HG03064 (cell line): ENCODE measurements around the gene IGLL1.
"Not testable (repeated sequence)": the region's sequence is repeated elsewhere in the genome, so short reads cannot be mapped to it uniquely, and the experiment has no call there.

ENCODE experiments used
- ATAC-seq: cut with Tn5 transposase; IDR thresholded peaks from one replicate; pipeline ENCODE4 v1.9.1; 2021; ENCODE audit warnings: low read depth; ENCODE audit not compliant: unreplicated experiment

IGLL1 gene

GRCh38 chr22:23543506-23544000, 36.5 kb downstream of the IGLL1 start:
- not testable (repeated sequence) for ATAC-seq

DNA sequence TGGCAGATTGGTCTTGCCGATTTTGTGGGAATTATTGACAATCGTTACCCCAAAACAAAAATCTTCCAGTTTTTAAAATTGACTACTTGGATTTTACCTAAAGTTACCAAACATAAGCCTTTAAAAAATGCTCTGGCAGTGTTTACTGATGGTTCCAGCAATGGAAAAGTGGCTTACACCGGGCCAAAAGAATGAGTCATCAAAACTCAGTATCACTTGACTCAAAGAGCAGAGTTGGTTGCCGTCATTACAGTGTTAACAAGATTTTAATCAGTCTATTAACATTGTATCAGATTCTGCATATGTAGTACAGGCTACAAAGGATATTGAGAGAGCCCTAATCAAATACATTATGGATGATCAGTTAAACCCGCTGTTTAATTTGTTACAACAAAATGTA, 37.2 kb downstream of the IGLL1 start:
- ATAC-seq = no peak

DNA sequence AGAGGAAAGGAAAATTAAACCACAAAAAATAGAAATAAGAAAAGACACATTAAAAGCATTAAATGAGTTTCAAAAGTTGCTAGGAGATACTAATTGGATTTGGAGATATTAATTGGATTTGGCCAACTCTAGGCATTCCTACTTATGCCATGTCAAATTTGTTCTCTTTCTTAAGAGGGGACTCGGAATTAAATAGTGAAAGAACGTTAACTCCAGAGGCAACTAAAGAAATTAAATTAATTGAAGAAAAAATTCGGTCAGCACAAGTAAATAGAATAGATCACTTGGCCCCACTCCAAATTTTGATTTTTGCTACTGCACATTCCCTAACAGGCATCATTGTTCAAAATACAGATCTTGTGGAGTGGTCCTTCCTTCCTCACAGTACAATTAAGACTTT, 37.7 kb downstream of the IGLL1 start:
- ATAC-seq = not testable (repeated sequence)

DNA sequence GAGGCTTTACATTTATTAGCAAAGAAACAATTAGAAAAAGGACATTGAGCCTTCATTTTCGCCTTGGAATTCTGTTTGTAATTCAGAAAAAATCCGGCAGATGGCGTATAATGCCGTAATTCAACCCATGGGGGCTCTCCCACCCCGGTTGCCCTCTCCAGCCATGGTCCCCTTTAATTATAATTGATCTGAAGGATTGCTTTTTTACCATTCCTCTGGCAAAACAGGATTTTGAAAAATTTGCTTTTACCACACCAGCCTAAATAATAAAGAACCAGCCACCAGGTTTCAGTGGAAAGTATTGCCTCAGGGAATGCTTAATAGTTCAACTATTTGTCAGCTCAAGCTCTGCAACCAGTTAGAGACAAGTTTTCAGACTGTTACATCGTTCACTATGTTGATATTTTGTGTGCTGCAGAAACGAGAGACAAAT, 38.2 kb downstream of the IGLL1 start:
- not testable (repeated sequence) for ATAC-seq

GRCh38 chr22:23540837-23541236, 39.3 kb downstream of the IGLL1 start:
- ATAC-seq = not testable (repeated sequence)

GRCh38 chr22:23539839-23540198, 40.3 kb downstream of the IGLL1 start:
- ATAC-seq = not testable (repeated sequence)

DNA sequence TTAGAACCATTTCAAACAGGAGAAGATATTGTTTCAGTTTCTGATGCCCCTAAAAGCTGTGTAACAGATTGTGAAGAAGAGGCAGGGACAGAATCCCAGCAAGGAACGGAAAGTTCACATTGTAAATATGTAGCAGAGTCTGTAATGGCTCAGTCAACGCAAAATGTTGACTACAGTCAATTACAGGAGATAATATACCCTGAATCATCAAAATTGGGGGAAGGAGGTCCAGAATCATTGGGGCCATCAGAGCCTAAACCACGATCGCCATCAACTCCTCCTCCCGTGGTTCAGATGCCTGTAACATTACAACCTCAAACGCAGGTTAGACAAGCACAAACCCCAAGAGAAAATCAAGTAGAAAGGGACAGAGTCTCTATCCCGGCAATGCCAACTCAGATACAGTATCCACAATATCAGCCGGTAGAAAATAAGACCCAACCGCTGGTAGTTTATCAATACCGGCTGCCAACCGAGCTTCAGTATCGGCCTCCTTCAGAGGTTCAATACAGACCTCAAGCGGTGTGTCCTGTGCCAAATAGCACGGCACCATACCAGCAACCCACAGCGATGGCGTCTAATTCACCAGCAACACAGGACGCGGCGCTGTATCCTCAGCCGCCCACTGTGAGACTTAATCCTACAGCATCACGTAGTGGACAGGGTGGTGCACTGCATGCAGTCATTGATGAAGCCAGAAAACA, 40.8 kb downstream of the IGLL1 start:
- no peak for ATAC-seq

GRCh38 chr22:23538696-23539030, 41.4 kb downstream of the IGLL1 start:
- not testable (repeated sequence) for ATAC-seq

GRCh38 chr22:23537830-23538695, 42.0 kb downstream of the IGLL1 start:
- ATAC-seq = not testable (repeated sequence)

DNA sequence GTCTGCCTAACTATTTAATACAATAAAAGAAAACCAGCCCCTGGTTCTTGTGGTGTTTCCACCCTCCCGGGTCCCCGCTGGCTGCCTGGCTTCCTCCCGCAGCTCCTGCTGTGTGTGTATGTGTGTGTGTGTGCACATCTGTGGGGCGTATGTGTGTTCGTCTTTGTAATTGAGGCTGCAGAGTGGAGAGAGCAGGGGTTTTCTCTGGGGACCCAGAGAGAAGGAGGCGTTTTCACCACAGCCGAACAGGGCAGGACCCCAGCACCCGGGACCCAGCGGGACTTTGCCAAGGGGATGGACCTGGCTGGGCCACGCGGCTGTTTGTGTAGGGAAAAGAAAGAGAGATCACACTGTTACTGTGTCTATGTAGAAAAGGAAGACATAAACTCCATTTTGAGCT, 42.7 kb downstream of the IGLL1 start:
- no peak for ATAC-seq

GRCh38 chr22:23536821-23537345, 43.2 kb downstream of the IGLL1 start:
- ATAC-seq = no peak

DNA sequence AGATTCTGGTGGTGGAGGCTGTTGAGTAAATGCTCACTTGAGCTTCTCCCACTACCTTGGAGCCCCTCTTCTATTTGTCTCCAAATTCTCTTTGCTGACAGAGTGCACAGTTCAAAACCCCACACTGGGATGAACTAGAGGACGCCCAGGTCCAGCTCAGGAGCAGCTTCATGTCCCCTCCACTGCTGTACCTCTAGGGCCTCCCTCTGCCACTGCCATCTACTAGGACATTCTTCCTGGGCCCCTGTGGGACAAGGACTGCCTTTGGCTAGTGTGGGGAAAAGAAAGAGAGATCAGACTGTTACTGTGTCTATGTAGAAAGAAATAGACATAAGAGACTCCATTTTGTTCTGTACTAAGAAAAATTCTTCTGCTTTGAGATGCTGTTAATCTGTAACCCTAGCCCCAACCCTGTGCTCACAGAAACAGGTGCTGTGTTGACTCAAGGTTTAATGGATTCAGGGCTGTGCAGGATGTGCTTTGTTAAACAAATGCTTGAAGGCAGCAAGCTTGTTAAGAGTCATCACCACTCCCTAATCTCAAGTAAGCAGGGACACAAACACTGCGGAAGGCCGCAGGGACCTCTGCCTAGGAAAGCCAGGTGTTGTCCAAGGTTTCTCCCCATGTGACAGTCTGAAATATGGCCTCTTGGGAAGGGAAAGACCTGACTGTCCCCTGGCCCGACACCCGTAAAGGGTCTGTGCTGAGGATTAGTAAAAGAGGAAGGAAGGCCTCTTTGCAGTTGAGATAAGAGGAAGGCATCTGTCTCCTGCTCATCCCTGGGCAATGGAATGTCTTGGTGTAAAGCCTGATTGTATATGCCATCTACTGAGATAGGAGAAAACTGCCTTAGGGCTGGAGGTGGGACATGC, 44.1 kb downstream of the IGLL1 start:
- ATAC-seq = not testable (repeated sequence)

- ATAC-seq = no peak
These were observed 45.0 kb downstream of the IGLL1 start for GRCh38 chr22:23534851-23535717.

- ATAC-seq = no peak
These were observed 45.8 kb downstream of the IGLL1 start for GRCh38 chr22:23534201-23534850.

- no peak for ATAC-seq
These were observed 46.3 kb downstream of the IGLL1 start for GRCh38 chr22:23533771-23534191.

GRCh38 chr22:23533328-23533762, 46.7 kb downstream of the IGLL1 start:
- no peak for ATAC-seq

DNA sequence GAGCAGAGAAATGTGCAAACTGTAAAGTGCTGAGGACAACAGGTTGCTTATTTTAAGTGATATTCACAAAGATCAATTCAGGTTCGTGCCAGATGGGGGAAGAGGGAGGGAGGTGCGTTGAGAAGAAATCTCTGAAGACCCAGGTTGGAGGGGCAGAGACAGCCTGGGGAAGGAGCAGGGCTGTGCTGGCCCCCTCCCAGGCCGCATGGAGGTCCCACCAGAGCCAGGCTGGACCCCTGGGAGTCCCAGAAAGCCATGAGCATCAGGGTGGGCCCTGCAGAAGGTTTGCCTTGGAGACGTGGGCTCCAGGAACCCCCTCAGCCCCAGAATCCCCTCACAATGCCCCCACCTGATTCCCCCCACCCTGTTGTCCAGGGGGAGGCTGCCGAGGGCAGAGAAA, 47.4 kb downstream of the IGLL1 start:
- ATAC-seq = no peak

GRCh38 chr22:23531966-23532705, 48.0 kb downstream of the IGLL1 start:
- ATAC-seq = no peak
